MCF 10A (cell line): Measurements from ENCODE around the gene TTYH1. TPM values are rescaled to one million over a fixed set of nuclear protein-coding genes. Genes with fewer than 3 reads are reported as not detected.

Experiments used
- BruUV-seq: library from RNA; stranded (reverse); fragments of 400-500 nt; replicated peaks from 2 replicates; lab custom pipeline; 2021; lab: Mats Ljungman, UMichigan
- CTCF ChIA-PET: fragments of 300-600 bp; sonication (Branson Sonifier 250); formaldehyde crosslinking; extraction: SDS; loops from one replicate; lab custom pipeline; 2021; ENCODE audit warnings: antibody characterized with exemption, inconsistent platforms; lab: Yijun Ruan, JAX
- POLR2A ChIA-PET: fragments of 300-600, 350-650 bp; sonication (Branson Sonifier 250); formaldehyde crosslinking; extraction: SDS; loops from one replicate; lab custom pipeline; 2020; ENCODE audit warnings: antibody characterized with exemption, inconsistent platforms; lab: Yijun Ruan, JAX
- DNase-seq: peaks from one replicate; pipeline ENCODE4 v3.0.0-alpha.2; 2018; ENCODE audit not compliant: unreplicated experiment
- H3K27ac Mint-ChIP-seq: one replicate; pipeline ENCODE4 v1.8.0; 2022; ENCODE audit warnings: mild to moderate bottlenecking, low read depth, mixed read lengths; ENCODE audit not compliant: unreplicated experiment
- H3K27me3 Mint-ChIP-seq: one replicate; pipeline ENCODE4 v1.8.0; 2022; ENCODE audit warnings: mixed read lengths; ENCODE audit not compliant: insufficient read depth, unreplicated experiment
- H3K36me3 Mint-ChIP-seq: one replicate; pipeline ENCODE4 v1.8.0; 2022; ENCODE audit warnings: mild to moderate bottlenecking, moderate library complexity, mixed read lengths; ENCODE audit not compliant: insufficient read depth, unreplicated experiment
- H3K4me1 Mint-ChIP-seq: one replicate; pipeline ENCODE4 v1.8.0; 2022; ENCODE audit warnings: mixed read lengths; ENCODE audit not compliant: insufficient read depth, unreplicated experiment
- H3K4me3 Mint-ChIP-seq: one replicate; pipeline ENCODE4 v1.8.0; 2022; ENCODE audit warnings: mild to moderate bottlenecking, moderate library complexity, mixed read lengths; ENCODE audit not compliant: unreplicated experiment
- H3K9me3 Mint-ChIP-seq: one replicate; pipeline ENCODE4 v1.8.0; 2022; ENCODE audit warnings: mixed read lengths; ENCODE audit not compliant: unreplicated experiment
- intact Hi-C: fragments of 100-400 bp; cut with micrococcal nuclease; formaldehyde crosslinking; loops from 2 replicates; pipeline ENCODE4 v1.14.1; 2022
- total RNA-seq: library from RNA; stranded (reverse); gene quantifications from 2 replicates; pipeline ENCODE4 v1.2.3, GENCODE V29; 2022
- TF ChIP-seq, protein P1 (sequence below): fragments of 200-600 bp; IDR thresholded peaks from one replicate; pipeline ENCODE4 v1.8.0; 2022; ENCODE audit warnings: antibody characterized with exemption, mild to moderate bottlenecking; ENCODE audit not compliant: unreplicated experiment

The TTYH1 gene
- total RNA-seq, 1 experiment from 2014 or later, result not detected

DNA sequence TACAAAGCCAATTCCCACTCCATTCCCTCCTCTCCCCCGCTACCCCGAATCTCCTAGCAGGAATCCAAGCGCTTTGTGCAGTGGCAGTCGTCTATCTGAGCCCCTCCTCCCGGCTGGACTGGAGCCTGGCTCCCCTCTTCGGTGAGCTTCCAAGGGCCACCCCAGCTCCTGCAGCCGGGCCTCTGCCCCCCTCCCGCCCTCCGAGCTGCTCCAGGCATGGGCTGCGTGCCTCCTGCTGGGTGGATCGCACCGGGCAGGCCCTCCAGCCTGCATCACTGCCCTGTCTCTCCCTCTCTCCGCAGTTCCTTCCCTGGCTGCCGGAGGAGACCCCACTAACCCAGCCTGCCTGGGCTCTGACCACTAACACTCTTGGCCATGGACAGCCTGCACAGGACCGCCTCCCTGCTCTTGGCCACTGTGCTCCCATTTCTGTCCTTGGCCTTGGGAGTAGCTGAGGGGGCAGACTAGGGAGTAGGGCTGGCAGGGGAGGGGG, 20.8 kb downstream of the TTYH1 start:
- TF ChIP-seq, protein P1, sequence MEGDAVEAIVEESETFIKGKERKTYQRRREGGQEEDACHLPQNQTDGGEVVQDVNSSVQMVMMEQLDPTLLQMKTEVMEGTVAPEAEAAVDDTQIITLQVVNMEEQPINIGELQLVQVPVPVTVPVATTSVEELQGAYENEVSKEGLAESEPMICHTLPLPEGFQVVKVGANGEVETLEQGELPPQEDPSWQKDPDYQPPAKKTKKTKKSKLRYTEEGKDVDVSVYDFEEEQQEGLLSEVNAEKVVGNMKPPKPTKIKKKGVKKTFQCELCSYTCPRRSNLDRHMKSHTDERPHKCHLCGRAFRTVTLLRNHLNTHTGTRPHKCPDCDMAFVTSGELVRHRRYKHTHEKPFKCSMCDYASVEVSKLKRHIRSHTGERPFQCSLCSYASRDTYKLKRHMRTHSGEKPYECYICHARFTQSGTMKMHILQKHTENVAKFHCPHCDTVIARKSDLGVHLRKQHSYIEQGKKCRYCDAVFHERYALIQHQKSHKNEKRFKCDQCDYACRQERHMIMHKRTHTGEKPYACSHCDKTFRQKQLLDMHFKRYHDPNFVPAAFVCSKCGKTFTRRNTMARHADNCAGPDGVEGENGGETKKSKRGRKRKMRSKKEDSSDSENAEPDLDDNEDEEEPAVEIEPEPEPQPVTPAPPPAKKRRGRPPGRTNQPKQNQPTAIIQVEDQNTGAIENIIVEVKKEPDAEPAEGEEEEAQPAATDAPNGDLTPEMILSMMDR, result no peak
- DNase-seq, result no peak
- Mint-ChIP-seq H3K4me3 (no peak overlapping the region), H3K27ac (no peak overlapping the region), H3K27me3 (no peaks in the 10 kb centered on the region), H3K4me1 (peaks cover 11% of the 10 kb centered on the region), H3K9me3 (no peaks in the 10 kb centered on the region), H3K36me3 (peaks cover 26% of the 10 kb centered on the region)
- ChIA-PET POLR2A (interaction anchor here (0.7 to 2.4 kb wide), 2 partner anchors 12 to 266 kb away, joined by 3 to 10 read pairs; partner anchors contain the start of gene LENG8), CTCF (interaction anchor here (1.0 kb wide), 1 partner anchor 44 kb away, joined by 3 read pairs; no protein-coding TSS in a partner anchor)
- no TSS peak for BruUV-seq
- intact Hi-C loops, result no loop called here

DNA sequence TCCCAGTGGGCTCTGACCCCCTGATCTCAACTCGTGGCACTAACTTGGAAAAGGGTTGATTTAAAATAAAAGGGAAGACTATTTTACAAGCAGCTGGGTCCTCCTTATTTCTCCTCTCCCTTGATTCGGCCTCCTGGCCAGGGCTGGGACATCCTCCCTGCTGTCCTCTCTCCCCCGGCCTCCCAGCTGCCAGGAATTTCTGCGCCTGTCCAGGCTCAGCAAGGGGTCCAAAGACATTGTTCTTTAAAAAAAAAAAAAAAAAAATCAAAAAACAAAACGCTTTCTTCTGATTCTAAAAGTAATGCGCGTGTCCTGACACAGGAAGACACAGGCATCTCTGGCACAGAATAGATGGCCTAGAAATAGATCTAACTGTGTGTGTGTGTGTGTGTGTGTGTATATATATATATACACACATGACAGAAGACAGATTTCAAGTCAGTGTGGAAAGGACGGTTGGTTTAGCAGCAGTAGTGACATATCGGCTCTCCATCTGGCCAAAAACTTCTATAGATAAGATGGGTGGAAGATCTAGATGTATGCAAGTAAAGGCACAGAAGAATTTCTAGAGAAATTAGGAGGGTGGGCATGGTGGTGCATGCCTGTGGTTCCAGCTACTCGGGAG, 21.5 kb downstream of the TTYH1 start:
- Mint-ChIP-seq H3K27ac (no peak overlapping the region), H3K4me3 (no peak overlapping the region), H3K9me3 (no peaks in the 10 kb centered on the region), H3K36me3 (peaks cover 33% of the 10 kb centered on the region), H3K4me1 (peaks cover 6% of the 10 kb centered on the region), H3K27me3 (no peaks in the 10 kb centered on the region)
- no peak for DNase-seq
- intact Hi-C loops, result no loop called here
- POLR2A ChIA-PET, result interaction anchor here (0.7 to 2.4 kb wide), 2 partner anchors 11 to 266 kb away, joined by 3 to 10 read pairs; partner anchors contain the start of gene LENG8
- CTCF ChIA-PET, result interaction anchor here (1.0 kb wide), 1 partner anchor 45 kb away, joined by 3 read pairs; no protein-coding TSS in a partner anchor
- no TSS peak for BruUV-seq
- TF ChIP-seq, protein P1, result no peak

DNA sequence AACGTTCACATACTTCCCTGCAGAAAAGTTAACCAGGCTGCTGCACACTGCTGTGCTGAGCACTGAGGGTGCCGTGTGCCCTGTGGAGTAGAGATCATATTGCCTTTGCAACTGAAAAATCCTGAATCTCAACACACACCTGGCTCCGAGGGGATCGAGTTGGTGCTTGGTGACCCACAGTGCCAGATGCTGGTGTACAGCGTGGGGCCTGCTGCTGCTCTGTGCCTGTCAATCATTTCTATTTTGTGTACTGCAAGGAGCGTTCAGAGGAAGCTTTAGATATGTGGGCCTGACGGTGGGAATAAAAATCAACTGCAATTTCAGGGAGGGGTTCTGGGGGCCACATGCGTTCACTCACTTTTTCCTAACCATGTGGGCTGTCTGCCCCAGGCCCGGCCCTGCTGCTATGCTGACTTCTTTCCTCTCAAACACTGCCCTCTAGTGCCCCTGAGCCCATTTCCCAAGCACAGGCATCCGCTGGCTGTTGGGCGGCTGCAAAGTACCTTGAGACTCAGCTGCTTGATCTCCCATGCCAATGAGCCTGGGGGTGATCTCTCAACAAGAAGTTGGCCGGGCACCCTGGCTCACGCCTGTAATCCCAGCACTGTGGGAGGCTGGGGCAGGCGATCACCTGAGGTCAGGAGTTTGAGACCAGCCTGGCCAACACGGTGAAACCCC, 24.0 kb downstream of the TTYH1 start:
- H3K27me3 Mint-ChIP-seq, result no peaks in the 10 kb centered on the region
- H3K27ac Mint-ChIP-seq, result no peak overlapping the region
- H3K4me1 Mint-ChIP-seq, result no peaks in the 10 kb centered on the region
- DNase-seq, result peak; percentile 71
- H3K4me3 Mint-ChIP-seq, result no peak overlapping the region
- CTCF ChIA-PET, result interaction anchor here (0.6 to 2.2 kb wide), 8 partner anchors 9 to 489 kb away, joined by 3 to 14 read pairs (median 3); partner anchors contain the start of genes CDC42EP5 and LENG8
- intact Hi-C loops, result no loop called here
- POLR2A ChIA-PET, result interaction anchor here (1.5 to 2.6 kb wide), 2 partner anchors 9 to 11 kb away, joined by 3 to 25 read pairs; partner anchors contain the start of gene LENG8
- H3K36me3 Mint-ChIP-seq, result peaks cover 51% of the 10 kb centered on the region
- no TSS peak for BruUV-seq
- H3K9me3 Mint-ChIP-seq, result no peaks in the 10 kb centered on the region
- TF ChIP-seq, protein P1, result peak; percentile 17

DNA sequence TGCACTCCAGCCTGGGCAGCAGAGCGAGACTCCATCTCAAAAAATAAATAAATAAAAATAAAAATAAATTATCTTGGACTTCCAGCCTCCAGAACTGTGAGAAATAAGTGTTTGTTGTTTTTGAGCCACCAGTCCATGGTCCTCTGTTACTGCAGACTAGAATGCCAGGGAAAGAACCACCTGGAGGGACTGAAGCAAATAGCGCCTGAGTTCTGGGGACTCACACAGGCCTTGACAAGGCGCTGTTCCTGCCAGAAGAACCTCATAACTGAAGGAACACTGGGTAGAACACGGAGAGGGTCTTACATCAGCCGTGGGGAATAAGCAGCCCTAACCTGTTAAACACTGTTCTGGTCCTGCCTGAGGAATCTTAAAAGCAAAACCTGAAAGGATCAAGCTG, 25.4 kb downstream of the TTYH1 start:
- ChIA-PET CTCF (interaction anchor here (0.6 to 0.8 kb wide), 2 partner anchors 13 to 87 kb away, joined by 3 to 4 read pairs; no protein-coding TSS in a partner anchor), POLR2A (interaction anchor here (1.5 kb wide), 1 partner anchor 9 kb away, joined by 3 read pairs; no protein-coding TSS in a partner anchor)
- H3K9me3 Mint-ChIP-seq, result no peaks in the 10 kb centered on the region
- no TSS peak for BruUV-seq
- H3K27ac Mint-ChIP-seq, result no peak overlapping the region
- no peaks in the 10 kb centered on the region for H3K4me1 Mint-ChIP-seq
- TF ChIP-seq, protein P1, result no peak
- peaks cover 65% of the 10 kb centered on the region for H3K36me3 Mint-ChIP-seq
- H3K4me3 Mint-ChIP-seq, result no peak overlapping the region
- DNase-seq, result no peak
- no peaks in the 10 kb centered on the region for H3K27me3 Mint-ChIP-seq
- intact Hi-C loops, result no loop called here
